Left colon (tissue), 2 donors: ENCODE measurements around the gene TRRAP. TPM values are rescaled to one million over a fixed set of nuclear protein-coding genes. Genes with fewer than 3 reads are reported as not detected.
"Not testable (repeated sequence)": the region's sequence is repeated elsewhere in the genome, so short reads cannot be mapped to it uniquely, and the experiment has no call there.

ENCODE experiments used
- ATAC-seq: fragments of 200-7000 bp; cut with Tn5 transposase; one replicate; pipeline ENCODE4 v1.9.1; 2020; ENCODE audit warnings: mild to moderate bottlenecking, moderate library complexity
- DNase-seq, 2 donors: peaks; one replicate each; pipeline ENCODE4 v3.0.0-alpha.2; 2020
- intact Hi-C, 2 donors: fragments of 100-400 bp; cut with DNase I in 1 of 2; cut with micrococcal nuclease in 1 of 2; formaldehyde crosslinking; loops; one replicate each; pipeline versions ENCODE4 v1.11.2 to v1.14.0; 2022; cut with DNase I, micrococcal nuclease
- long read RNA-seq: library from polyadenylated mRNA; unstranded; transcript quantifications from one replicate; pipeline ENCODE4 v2.0.0, GENCODE V29; 2021
- total RNA-seq, 2 donors: library from RNA; stranded (reverse); fragmentation: NEBNext Ultra II Directional; extraction: Animal tissue kit (Norgen Biotek cat#: 25700); gene quantifications; one replicate each; pipeline ENCODE4 v1.2.1, GENCODE V29; 2021
- donor health status: DM: no; HTN: no; CAD: no.
- donor health status: DM: yes; HTN: yes; CAD: no.

Gene TRRAP
- total RNA-seq, result 10 to 100 TPM; 31.9 to 37.6 TPM
- long read RNA-seq, partial matches to known transcripts, result 13 of 26 reads
- long read RNA-seq, other reads (novel, unspliced or antisense), result 13 of 26 reads

DNA sequence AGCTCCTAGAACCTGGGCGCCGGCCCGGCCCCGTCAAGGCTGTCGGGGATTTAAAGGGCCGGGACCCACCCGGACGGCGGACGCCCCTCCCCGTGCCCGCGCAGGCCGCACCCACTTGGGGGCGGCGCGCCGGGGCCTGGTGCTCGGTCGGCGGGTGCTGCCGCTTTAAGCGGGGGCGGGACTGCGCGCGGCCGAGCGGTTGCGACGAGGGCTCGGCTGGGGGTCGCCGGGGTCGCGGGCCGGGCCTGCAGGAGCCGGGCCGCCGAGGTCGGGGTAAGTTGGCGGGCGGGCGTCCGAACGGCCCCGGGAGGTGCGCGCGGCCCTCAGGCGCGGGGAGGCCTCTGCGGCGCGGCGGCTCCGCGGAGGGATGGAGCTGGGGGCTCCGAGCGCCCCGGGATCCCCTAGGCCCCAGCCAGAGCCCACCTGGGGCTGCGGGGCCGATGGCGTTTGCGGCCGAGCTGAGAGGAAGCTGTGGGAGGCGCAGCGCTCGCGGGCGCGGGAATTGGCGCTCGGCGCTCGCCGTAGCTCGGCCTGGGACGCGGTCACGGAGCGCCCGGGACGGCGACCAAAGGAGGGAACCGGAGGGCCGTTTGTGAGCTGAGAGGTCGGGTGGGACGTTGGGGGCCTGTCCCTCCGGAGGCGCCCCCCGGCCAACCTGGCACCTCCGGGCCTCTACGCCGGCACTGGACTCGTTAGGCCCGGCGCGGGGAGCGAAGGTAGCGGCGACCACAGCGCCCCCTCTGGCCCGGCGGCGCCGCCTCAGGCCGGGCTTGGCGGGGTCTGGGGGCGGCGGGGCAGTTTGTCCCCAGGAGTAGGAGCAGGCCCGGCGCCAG lies at the start of gene TRRAP:
Gene TRRAP (plus strand): TSS at position 168 of the 833 bp plus-strand sequence. CDS start 2,619 bp downstream, outside the sequence.
- intact Hi-C loops, result no loop called here
- ATAC-seq (peak; percentile 75), DNase-seq (peak; percentile 59 to 78)

DNA sequence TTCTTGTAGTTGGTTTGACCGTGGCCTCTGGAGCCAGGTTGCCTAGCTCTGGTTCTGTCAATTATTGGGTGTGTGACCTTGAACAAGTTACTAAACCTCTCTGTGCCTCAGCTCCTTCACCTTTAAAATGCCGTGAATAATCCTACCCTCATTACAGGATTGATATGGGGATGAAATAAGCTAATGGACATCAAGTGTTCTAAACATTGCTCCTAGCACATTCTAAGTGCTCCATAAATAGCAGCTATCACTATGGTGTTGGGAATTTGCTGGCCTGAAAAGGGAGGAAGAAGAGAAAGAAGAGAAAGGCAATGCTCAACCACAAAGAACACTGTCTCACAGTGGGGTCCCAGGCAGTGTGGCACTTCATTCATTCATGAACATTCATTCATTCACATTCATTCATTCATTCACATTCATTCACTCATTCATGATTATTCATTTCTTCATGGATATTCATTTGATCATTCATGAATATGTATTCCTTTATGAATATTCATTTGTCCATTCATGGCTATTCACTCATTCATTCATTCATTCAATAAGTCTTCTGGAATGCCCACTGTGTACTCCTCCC lies 47.3 kb upstream of the TRRAP start:
- no peak for ATAC-seq
- intact Hi-C loops, result no loop called here
- no peak for DNase-seq

DNA sequence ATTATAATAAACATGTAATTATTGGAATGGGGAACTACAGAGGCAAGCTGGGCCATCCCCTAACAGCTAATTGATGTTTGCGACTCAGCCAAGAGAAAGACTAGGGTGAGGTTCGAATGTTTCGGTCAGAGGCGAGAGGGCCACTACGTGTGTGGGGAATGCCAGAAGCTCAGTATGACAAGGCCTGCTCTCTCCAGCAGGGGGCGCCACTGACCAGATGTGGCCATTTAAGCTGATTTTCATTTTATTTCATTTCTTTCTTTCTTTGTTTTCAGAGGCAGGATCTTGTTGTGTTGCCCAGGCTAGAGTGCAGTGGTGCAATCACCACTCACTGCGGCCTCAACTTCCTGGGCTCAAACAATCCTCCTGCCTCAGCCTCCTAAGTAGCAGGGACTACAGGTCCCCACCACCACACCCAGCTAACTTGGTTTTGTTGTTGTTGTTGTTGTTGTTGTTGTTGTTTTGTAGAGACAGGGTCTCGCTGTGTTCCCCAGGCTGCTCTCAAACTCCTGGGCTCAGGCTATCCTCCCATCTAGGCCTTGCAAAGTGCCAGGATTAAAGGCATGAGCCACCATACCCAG lies 46.6 kb upstream of the TRRAP start:
- peak in 1 of 2 donors; percentile 38 for DNase-seq
- ATAC-seq, result no peak
- intact Hi-C loops, result no loop called here

DNA sequence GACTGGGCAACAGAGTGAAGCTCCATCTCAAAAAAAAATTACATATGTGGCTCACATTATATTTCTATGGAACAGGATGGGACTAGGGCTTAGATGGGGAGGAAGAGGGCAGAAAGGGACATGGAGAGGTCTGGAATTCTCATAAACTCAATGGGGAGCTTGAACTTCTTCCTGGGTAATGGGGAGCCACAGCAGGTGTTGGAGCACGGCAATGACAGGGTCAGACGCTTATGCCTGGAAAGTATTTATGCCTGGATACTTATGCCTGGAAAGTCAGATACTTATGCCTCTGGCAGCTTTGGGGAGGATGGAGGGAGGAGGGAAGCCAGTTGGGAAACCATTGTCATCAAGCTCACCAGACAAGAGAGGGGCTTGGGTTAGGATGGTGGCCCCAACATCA lies 45.3 kb upstream of the TRRAP start:
- ATAC-seq (no peak), DNase-seq (no peak)
- intact Hi-C loops, result no loop called here

DNA sequence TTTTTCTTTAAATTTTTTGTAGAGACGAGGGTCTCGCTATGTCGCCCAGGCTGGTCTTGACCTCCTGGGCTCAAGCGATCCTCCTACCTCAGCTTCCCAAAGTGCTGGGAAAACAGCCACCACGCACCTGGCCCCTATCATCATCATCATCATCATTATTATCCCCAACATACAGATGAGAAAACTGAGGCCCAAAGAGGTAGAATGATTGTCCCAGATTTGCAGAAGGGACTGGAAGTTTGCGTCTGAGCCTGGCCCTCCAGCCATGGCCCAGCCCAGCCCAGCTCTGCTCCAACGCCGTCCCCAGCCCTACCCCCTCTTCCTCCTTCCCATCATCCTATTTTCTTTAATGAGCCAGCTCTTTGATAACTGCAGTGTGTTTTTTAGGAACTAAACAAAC lies 43.4 kb upstream of the TRRAP start:
- no peak for ATAC-seq
- intact Hi-C loops, result loop anchor here in 1 of 2 donors (5.0 kb wide), 1 partner anchor 403 kb away; no protein-coding TSS in a partner anchor
- no peak for DNase-seq

DNA sequence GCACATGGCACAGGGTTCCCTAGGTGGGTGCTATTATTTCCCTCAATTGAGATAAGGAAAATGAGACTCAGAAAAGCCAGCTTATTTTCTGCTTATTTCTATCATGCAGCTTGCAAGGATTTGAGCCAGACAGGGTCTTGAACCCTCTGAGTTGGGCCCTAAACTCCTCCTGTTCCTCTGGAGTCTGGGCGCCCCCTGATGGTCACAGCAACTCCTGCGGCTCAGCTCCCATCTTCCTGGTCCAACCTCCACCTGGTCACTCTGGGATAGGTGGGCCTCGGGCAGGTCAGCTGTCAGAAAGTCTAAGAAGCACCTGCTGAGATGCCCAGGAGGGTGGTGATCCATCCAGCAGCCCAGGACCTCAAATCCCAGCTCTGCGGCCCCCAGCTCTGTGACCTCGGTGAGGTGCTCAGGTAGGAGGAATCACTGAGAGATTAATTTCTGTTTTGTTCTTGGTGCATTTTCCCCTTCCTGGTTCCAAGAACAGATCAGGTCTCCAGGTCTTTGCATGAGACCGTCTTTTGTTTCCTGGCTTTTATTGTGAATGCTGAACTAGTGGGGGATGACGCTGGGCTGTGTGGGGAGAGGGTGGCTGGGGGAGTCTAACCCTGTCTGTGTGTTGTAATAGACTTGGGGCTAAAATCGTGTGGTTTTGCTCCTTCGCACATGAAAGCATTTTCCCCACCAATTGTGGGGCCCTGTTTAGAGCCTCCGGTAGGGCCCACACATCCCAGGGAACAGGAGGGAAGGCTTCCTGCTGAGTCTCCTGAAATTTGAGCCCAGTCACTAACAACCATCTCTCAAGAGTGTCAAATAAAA lies 41.3 kb upstream of the TRRAP start:
- ATAC-seq (peak; percentile 27), DNase-seq (peak in 1 of 2 donors; percentile 38)
- intact Hi-C loops, result loop anchor here in 1 of 2 donors (5.0 kb wide), 1 partner anchor 405 kb away; no protein-coding TSS in a partner anchor

DNA sequence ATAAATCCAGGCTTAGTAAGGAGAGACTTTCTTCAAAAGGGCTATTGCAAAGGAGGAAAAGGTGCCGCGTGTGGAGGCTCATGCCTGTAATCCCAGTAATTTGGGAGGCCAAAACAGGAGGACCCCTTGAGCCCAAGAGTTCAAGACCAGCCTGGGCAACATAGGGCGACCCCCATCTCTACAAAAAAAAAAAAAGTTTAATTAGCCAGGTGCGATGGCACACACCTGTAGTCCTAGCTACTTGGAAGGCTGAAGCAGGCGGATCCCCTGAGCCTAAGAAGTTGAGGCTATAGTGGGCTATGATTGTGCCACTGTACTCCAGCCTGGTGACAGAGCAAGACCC lies 40.7 kb upstream of the TRRAP start:
- ATAC-seq (no peak), DNase-seq (no peak)
- intact Hi-C loops, result loop anchor here in 1 of 2 donors (5.0 kb wide), 1 partner anchor 405 kb away; no protein-coding TSS in a partner anchor

DNA sequence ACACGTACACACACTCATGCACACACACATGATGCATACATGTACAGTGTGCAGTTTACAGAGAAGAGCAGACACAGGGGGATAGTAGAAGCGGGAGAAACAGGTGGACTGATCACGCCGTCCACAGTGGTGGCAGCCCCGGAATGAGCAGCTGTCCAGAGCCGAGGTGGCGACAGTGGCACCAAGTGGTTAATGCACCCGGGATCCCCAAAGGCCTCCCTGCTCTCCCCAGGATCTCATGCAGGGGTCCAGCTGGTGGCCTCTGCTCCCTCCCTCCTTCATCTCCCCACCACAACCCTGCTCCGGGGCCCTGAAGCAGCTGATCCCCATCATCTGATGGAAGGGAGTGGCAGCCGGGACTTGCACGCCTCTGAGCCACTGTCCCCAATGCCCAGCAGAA lies 38.2 kb upstream of the TRRAP start:
- ATAC-seq (no peak), DNase-seq (no peak)
- intact Hi-C loops, result loop anchor here in 1 of 2 donors (5.0 kb wide), 1 partner anchor 408 kb away; no protein-coding TSS in a partner anchor

DNA sequence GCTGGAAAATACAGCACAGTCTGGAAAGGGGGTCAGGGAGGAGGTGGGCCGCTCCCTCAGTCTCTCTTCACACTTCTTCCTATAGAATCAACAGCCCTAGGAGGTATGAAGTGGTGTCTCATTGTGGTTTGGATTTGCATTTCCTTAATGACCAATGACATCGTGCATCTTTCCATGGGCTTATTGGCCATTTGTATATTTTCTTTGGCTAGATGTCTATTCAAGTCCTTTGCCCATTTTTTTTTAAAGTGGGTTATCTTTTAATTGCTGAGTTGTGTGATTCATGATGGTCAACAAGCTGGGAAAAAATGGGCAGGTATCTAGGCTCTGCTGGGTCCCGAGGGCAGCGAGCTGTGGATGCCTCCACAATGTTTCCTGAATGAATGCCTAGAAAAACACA lies 37.6 kb upstream of the TRRAP start:
- no peak for DNase-seq
- intact Hi-C loops, result loop anchor here in 1 of 2 donors (5.0 kb wide), 1 partner anchor 408 kb away; no protein-coding TSS in a partner anchor
- no peak for ATAC-seq

DNA sequence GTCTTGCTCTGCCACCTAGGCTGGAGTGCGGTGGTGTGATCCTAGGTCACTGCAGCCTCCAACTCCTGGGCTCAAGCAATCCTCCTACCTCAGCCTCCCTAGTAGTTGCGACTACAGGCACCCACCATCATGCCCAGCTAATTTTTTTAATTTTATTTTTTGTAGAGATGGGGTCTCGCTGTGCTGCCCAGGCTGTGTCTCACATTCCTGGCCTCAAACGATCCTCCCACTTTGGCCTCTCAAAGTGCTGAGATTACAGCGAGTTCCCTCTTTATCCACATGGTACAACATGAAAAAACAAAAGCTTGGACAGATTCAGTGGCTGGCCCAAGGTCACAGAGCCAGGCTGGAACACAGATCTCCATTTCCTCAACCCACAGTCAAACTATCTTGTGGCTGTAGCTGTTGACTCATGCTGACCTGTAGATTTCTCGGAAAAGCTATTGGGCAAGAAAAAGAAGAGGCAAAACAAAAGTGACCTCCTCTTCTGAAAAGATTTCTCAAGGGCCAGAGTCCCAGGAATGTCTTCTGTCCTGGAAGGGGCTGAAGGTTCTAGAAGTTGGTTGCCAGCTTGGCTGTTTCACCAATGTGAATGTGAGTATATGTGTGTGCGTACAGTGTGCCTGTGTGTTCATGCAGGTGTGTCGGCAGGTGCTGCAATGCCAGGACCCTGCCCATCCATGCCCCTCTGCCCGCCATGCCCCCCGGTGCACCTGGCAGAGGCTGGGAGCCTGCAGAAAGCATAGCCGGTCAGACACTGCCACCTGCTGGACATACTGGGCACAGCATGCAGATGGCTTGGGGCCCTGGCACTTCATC lies 36.9 kb upstream of the TRRAP start:
- ATAC-seq (peak; percentile 64), DNase-seq (peak; percentile 33 to 67)
- intact Hi-C loops, result loop anchor here in 1 of 2 donors (5.0 kb wide), 1 partner anchor 409 kb away; no protein-coding TSS in a partner anchor

DNA sequence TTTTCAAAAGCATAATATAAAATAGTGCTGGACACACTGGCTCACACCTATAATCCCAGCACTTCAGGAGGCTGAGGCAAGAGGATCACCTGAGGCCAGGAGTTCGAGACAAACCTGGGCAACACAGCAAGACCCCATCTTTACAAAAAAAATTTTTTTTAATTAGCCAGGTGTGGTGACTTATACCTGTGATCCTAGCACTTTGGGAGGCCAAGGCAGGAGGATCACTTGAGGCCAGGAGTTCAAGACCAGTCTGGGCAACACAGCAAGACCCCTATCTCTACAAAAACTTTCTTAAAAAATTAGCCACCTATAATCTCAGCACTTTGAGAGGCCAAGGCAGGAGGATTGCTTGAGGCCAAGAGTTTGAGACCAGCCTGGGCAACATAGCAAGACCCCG lies 35.8 kb upstream of the TRRAP start:
- not testable (repeated sequence) for DNase-seq, ATAC-seq
- intact Hi-C loops, result loop anchor here in 1 of 2 donors (5.0 kb wide), 1 partner anchor 410 kb away; no protein-coding TSS in a partner anchor

DNA sequence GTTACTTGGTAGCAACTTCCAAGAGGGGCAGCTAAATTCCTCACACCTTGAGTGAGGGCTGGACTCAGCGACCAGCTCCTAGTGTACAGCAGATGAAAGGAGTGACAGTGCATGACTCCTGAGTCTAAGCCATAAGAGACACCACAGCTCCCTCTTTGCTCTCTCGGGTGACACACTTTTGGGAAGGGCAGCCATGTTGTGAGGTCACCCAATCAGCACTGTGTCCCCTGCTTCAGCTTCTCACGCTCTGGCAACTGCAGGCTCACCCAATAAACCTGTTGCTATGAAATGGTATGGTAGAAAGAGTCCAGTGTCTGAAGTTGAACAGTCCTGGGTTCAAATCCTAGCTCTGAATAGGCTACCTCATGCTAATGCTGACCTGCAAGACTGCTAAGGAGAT lies 29.4 kb upstream of the TRRAP start:
- ATAC-seq (no peak), DNase-seq (no peak)
- intact Hi-C loops, result no loop called here

DNA sequence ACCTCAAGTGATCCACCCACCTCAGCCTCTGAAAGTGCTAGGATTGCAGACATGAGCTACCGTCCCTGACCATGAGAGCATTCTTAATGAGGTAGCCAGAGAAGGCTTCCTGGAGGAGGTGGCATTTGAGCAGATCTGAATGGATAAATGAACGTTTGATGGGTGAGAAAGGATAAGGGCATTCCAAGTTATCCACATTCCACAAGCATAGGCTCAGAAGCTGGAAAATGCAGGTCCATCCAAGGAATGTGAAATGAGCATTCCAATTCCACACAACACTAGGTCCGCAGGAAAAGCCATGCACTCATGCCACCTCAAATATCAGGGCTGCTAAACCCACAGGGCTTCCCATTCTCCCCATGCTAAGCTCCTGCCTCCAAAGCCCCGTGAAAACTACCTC lies 25.5 kb upstream of the TRRAP start:
- DNase-seq (no peak), ATAC-seq (no peak)
- intact Hi-C loops, result no loop called here

DNA sequence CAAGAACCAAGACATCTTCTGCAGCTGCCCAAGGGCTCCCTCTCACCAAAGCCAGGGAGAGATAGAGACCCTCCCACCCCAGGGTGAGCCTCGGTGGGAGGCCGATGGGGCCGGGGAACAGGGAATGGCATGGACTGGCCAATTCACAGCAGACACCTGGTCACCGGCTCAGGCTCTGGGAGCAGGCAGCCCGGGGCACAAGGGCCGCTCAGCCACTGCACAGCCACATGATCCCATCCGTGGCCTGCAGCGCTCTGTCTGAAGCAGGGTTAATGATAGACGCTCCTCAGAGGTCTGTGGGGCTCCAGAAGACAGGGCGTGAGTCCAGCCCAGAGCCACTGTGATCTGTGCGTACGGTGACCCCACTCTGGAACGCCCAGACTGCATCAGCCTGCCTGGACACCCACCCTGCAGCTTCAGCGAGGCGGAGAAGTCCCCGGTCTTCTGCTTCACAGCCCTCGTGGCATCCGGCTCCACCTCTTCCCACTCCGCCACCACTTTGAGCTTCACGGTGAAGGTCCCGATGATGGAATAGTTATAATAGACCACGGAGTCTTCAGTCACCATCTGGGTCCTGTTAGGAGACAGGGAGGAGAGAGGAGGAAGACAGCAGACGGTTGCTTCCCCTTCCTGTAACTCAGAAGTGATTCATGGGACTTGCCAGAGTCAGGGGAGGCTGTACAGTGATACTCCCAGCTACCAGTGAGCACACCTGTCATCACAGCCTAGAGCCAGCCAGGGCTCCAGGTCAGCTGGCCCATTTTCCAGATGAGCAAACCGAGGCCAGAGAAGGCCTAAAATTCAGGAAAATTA lies 22.5 kb upstream of the TRRAP start:
- ATAC-seq (no peak), DNase-seq (no peak)
- intact Hi-C loops, result no loop called here

DNA sequence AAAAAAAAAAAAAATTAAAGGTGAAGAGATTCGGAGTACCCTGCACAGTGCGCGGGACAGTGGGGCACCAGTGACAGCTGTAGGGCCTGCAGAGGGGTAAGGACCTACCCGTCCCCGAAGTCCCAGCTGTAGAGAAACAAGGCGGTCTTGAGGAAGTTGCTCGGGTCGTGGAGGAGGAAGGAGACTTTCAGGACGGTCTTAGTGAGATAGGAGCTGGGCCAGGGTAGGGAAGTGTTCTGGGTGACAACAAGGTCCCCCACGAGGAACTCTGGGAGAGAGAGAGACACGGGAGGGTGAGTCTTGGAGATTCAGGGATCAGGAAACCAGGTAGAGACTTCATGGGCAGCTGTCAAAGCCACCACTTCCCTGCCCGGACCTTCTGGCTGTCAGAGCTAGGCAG lies 18.3 kb upstream of the TRRAP start:
- ATAC-seq (no peak), DNase-seq (no peak)
- intact Hi-C loops, result no loop called here

DNA sequence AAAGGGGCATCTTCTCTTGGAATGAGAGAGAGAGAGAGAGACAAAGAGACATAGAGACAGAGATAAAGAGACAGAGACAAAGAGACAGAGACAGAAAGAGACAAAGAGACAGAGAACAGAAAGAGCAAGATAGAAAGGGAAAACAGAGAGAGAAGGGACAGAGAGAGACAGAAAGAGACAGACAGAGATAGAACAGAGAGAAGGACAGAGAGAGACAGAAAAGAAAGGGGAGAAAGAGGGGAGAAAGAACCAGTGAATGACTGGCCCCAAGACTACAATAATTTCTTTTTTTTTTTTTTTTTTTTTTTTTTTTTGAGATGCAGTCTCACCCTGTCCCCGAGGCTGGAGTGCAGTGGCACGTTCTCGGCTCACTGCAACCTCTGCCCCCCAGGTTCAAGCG lies 16.1 kb upstream of the TRRAP start:
- DNase-seq, result no peak
- ATAC-seq, result no peak
- intact Hi-C loops, result no loop called here
